Ishikawa (cell line): ENCODE measurements around the gene NDFIP2.

ENCODE experiments used
- CREB1 ChIP-seq: IDR thresholded peaks from 2 replicates; pipeline ENCODE4 v1.6.1; 2012; ENCODE audit warnings: low read depth
- EGR1 ChIP-seq: IDR thresholded peaks from 2 replicates; pipeline ENCODE4 v1.6.1; 2012
- EP300 ChIP-seq: IDR thresholded peaks from 2 replicates; pipeline ENCODE4 v1.6.1; 2012; ENCODE audit warnings: borderline replicate concordance
- NFIC ChIP-seq: IDR thresholded peaks from 2 replicates; pipeline ENCODE4 v1.6.1; 2012
- RAD21 ChIP-seq: IDR thresholded peaks from 2 replicates; pipeline ENCODE4 v1.6.1; 2012; ENCODE audit warnings: low read depth
- TF ChIP-seq, protein P1 (sequence below): IDR thresholded peaks from 2 replicates; pipeline ENCODE4 v1.6.1; 2012

- TF ChIP-seq EP300 = no peak
- no peak for TF ChIP-seq EGR1
- no peak for TF ChIP-seq NFIC
- no peak for TF ChIP-seq CREB1
- no peak for TF ChIP-seq RAD21
- TF ChIP-seq, protein P1, sequence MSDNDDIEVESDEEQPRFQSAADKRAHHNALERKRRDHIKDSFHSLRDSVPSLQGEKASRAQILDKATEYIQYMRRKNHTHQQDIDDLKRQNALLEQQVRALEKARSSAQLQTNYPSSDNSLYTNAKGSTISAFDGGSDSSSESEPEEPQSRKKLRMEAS = no peak
These were observed 123.8 kb downstream of the NDFIP2 start for GRCh38 chr13:79604752-79605151.
